ENCODE data around the gene BTBD9. TPM values are rescaled to one million over a fixed set of nuclear protein-coding genes. Genes with fewer than 3 reads are reported as not detected.

The BTBD9 gene
- total and polyA plus RNA-seq, 2 of the 13 experiments (the other 11 are each of a cell fraction or from before 2014, with no cell fraction given) = 1.2 to 3.0 TPM

DNA sequence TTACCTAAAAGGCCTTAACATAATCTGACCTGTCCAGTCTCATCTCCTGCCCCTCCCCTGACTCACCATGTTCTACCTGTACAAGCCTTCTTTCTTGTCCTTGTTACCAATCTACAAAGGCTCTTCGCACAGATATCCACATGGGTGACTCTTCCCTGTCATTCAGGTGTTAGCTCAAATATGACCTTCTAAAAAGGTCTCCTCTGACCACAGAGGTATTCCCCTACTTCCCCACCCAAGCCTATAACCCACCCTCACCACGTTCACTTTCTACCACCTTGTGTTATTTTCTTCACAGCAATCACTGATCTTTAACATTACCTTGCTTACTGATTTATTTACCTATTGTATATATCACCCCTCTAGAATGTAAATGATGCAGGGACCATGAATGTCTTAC lies 96.7 kb downstream of the BTBD9 start (continued):
- no peak for TF ChIP-seq SRY (CRISPR knock-in tag; IDR thresholded peaks at IDR 0.05)
- no peak for TF ChIP-seq ZNF205 (CRISPR knock-in tag; IDR thresholded peaks at IDR 0.05)
- TF ChIP-seq ZNF737 (CRISPR knock-in tag; IDR thresholded peaks at IDR 0.05; ENCODE audit: borderline replicate concordance) = no peak
- TF ChIP-seq ZNF616 (CRISPR knock-in tag; IDR thresholded peaks at IDR 0.05; ENCODE audit: low read depth) = no peak
- TF ChIP-seq, protein P1, sequence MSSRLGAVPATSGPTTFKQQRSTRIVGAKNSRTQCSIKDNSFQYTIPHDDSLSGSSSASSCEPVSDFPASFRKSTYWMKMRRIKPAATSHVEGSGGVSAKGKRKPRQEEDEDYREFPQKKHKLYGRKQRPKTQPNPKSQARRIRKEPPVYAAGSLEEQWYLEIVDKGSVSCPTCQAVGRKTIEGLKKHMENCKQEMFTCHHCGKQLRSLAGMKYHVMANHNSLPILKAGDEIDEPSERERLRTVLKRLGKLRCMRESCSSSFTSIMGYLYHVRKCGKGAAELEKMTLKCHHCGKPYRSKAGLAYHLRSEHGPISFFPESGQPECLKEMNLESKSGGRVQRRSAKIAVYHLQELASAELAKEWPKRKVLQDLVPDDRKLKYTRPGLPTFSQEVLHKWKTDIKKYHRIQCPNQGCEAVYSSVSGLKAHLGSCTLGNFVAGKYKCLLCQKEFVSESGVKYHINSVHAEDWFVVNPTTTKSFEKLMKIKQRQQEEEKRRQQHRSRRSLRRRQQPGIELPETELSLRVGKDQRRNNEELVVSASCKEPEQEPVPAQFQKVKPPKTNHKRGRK (CRISPR knock-in tag; IDR thresholded peaks at IDR 0.05) = no peak

DNA sequence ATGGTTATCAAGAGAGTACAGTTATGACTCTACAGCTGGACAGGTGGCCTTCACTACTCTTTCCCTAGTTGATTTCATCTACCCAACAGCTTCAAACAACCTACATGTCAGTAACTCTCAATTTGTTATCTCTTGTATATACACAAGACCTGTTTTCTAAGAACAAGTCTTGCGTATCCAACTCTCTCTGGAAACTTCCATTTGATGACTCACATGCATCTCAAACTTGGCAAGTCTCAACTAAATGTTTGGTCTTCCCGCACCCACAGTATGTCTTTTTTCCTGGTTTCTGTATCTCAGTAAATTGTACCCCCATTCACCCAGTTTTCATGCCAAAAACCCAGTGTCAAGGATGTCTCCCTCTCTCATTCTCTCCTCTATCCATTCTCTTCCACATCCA lies 97.7 kb downstream of the BTBD9 start:
- no peaks in the 10 kb centered on the region for H3K36me3 ChIP-seq (replicated peaks in 1 of 2; ENCODE audit: control insufficient read depth in 1 of 2, insufficient read depth in 2 of 2, low read length in 2 of 2)
- no peaks in the 10 kb centered on the region for H4K20me1 ChIP-seq (ENCODE audit: insufficient read depth, low read length)
- ATAC-seq = no peak
- H3K27me3 ChIP-seq (ENCODE audit: control insufficient read depth in 1 of 2, insufficient read depth in 2 of 2, low read length in 2 of 2) = no peaks in the 10 kb centered on the region
- H3K4me3 ChIP-seq (replicated peaks in 1 of 3; ENCODE audit: insufficient read depth in 1 of 3, low read depth in 2 of 3, low read length in 3 of 3) = no peak overlapping the region
- 68% methylated on average over 2 of the region's 2 CpGs for WGBS (ENCODE audit: low lambda C conversion rate)
- no TSS peak for BruUV-seq (replicated peaks)
- POLR2A ChIA-PET = no interaction called here
- H3K27ac ChIP-seq (ENCODE audit: extremely low read length, insufficient read depth, low read length) = no peak overlapping the region
- no peak overlapping the region for H3K9ac ChIP-seq (ENCODE audit: insufficient read depth, low read depth, low read length)
- intact Hi-C loops (cut with micrococcal nuclease; ENCODE audit: unreplicated experiment) (no loop called here), in situ Hi-C loops (cut with HindIII; ENCODE audit: extremely low pct_ligation_motif_present, low pct_unique_long_range_greater_than_20kb) (no loop called here)
- H2AFZ ChIP-seq (ENCODE audit: low read length) = no peak overlapping the region
- H3K4me1 ChIP-seq (ENCODE audit: insufficient read depth, low read length) = no peaks in the 10 kb centered on the region
- FAIRE-seq = no peak
- H3K4me2 ChIP-seq (ENCODE audit: low read depth, low read length) = no peak overlapping the region
- TF ChIP-seq, protein P2, sequence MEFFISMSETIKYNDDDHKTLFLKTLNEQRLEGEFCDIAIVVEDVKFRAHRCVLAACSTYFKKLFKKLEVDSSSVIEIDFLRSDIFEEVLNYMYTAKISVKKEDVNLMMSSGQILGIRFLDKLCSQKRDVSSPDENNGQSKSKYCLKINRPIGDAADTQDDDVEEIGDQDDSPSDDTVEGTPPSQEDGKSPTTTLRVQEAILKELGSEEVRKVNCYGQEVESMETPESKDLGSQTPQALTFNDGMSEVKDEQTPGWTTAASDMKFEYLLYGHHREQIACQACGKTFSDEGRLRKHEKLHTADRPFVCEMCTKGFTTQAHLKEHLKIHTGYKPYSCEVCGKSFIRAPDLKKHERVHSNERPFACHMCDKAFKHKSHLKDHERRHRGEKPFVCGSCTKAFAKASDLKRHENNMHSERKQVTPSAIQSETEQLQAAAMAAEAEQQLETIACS (CRISPR knock-in tag; IDR thresholded peaks at IDR 0.05) = no peak
- TF ChIP-seq ZNF589 (CRISPR knock-in tag; conservative IDR thresholded peaks at IDR 0.05) (no peak), XRCC5 (optimal IDR thresholded peaks at IDR 0.05; ENCODE audit: low read length) (no peak), ZBTB38 (CRISPR knock-in tag; IDR thresholded peaks at IDR 0.05) (no peak), ZNF451 (CRISPR knock-in tag; IDR thresholded peaks at IDR 0.05) (no peak), ZFYVE20 (CRISPR knock-in tag; IDR thresholded peaks at IDR 0.05; ENCODE audit: borderline replicate concordance, low read depth) (no peak)
- TF ChIP-seq, protein P3, sequence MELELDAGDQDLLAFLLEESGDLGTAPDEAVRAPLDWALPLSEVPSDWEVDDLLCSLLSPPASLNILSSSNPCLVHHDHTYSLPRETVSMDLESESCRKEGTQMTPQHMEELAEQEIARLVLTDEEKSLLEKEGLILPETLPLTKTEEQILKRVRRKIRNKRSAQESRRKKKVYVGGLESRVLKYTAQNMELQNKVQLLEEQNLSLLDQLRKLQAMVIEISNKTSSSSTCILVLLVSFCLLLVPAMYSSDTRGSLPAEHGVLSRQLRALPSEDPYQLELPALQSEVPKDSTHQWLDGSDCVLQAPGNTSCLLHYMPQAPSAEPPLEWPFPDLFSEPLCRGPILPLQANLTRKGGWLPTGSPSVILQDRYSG (CRISPR knock-in tag; IDR thresholded peaks at IDR 0.05) = no peak
- CTCF ChIA-PET (ENCODE audit: low intra/inter-chr PET ratio, low total read pairs) = no interaction called here
- H3K9me3 ChIP-seq (ENCODE audit: low read length) = no peaks in the 10 kb centered on the region
- H3K79me2 ChIP-seq (ENCODE audit: insufficient read depth, low read length) = no peaks in the 10 kb centered on the region
- DNase-seq (ENCODE audit: low spot score) = no peak
